Esophagus squamous epithelium (tissue), 5 donors: ENCODE data around the gene KCNMB2. TPM values are rescaled to one million over a fixed set of nuclear protein-coding genes. Genes with fewer than 3 reads are reported as not detected.

Experiments used
- DNase-seq: peaks from one replicate; lab custom pipeline; 2025; lab: John Stamatoyannopoulos, UW
- H3K27ac ChIP-seq, 4 donors: fragments of 200-600 bp; sonication (generic); one replicate each; pipeline ENCODE4 v1.5.1; 2016 to 2019; ENCODE audit warnings: mild to moderate bottlenecking in 1 of 4
- H3K27me3 ChIP-seq, 4 donors: fragments of 200-600 bp; sonication (generic); 1 replicate in 3 of 4; 2 replicates in 1 of 4; pipeline versions ENCODE4 v1.5.1 to v1.6.0; 2017 to 2021; ENCODE audit warnings: antibody characterized with exemption in 1 of 4
- H3K36me3 ChIP-seq, 3 donors: fragments of 200-600 bp; sonication (generic); one replicate each; pipeline ENCODE4 v1.5.1; 2016 to 2019
- H3K4me1 ChIP-seq, 3 donors: fragments of 200-600 bp; sonication (generic); one replicate each; pipeline ENCODE4 v1.5.1; 2017 to 2019
- H3K4me3 ChIP-seq, 4 donors: fragments of 200-600 bp; sonication (generic); 1 replicate in 3 of 4; 2 replicates in 1 of 4; pipeline ENCODE4 v1.5.1; 2016 to 2019; ENCODE audit warnings: mild to moderate bottlenecking in 2 of 4, moderate library complexity in 1 of 4
- H3K9me3 ChIP-seq, 3 donors: fragments of 200-600 bp; sonication (generic); one replicate each; pipeline ENCODE4 v1.5.1; 2016 to 2019
- CTCF ChIP-seq, 6 experiments: fragments of 450-650 bp in 4 of 6; fragments of 200-600 bp in 2 of 6; sonication (generic) in 2 of 6; IDR thresholded peaks; one replicate each; pipeline ENCODE4 v1.5.1; 2016 to 2019; ENCODE audit warnings: antibody characterized with exemption in 6 of 6, mild to moderate bottlenecking in 4 of 6, moderate library complexity in 4 of 6
- POLR2A ChIP-seq, 4 donors: fragments of 450-650 bp; IDR thresholded peaks; one replicate each; pipeline ENCODE4 v1.6.1; 2017; ENCODE audit warnings: antibody characterized with exemption in 4 of 4, mild to moderate bottlenecking in 4 of 4, moderate library complexity in 3 of 4
- WGBS, 2 donors: methylation state at CpG; one replicate each; pipeline ENCODE4 v1.1.5; 2018; 5-methylcytosine and 5-hydroxymethylcytosine counted together
- intact Hi-C: fragments of 100-400 bp; cut with DNase I; formaldehyde crosslinking; loops from one replicate; pipeline ENCODE4 v1.15.0; 2022
- total RNA-seq, 4 donors: library from RNA; depleted of rRNA; stranded (reverse); fragments of >200 nt; gene quantifications; one replicate each; pipeline ENCODE4 v1.1.0, GENCODE V29; 2016
- donor health status: DM: yes; HTN: yes; CAD: no.

The KCNMB2 gene
- total RNA-seq, 4 donors from 2014 or later: 0.19 TPM; not detected in 3

GRCh38 chr3:178752843-178753242 lies 216.6 kb downstream of the KCNMB2 start:
- Histone ChIP-seq H3K36me3 (no peaks in the 10 kb centered on the region), H3K27me3 (no peaks in the 10 kb centered on the region), H3K4me1 (no peaks in the 10 kb centered on the region), H3K9me3 (no peaks in the 10 kb centered on the region), H3K27ac (no peak overlapping the region), H3K4me3 (no peak overlapping the region)
- intact Hi-C loops: no loop called here
- no peak for DNase-seq
- no peak for TF ChIP-seq CTCF (IDR thresholded peaks at IDR 0.05)
- TF ChIP-seq POLR2A (IDR thresholded peaks at IDR 0.05): no peak
- WGBS, 2 donors: 88 to 89% methylated on average over 2 of the region's 2 CpGs

GRCh38 chr3:178754852-178755510 lies 218.7 kb downstream of the KCNMB2 start:
- DNase-seq: no peak
- no peak overlapping the region for H3K4me3 ChIP-seq
- no peaks in the 10 kb centered on the region for H3K9me3 ChIP-seq

GRCh38 chr3:178761024-178761423 lies 224.8 kb downstream of the KCNMB2 start:
- no peaks in the 10 kb centered on the region for H3K9me3 ChIP-seq
- no peak for DNase-seq
- H3K4me1 ChIP-seq: no peaks in the 10 kb centered on the region
- intact Hi-C loops: no loop called here
- no peaks in the 10 kb centered on the region for H3K36me3 ChIP-seq
- 68 to 87% methylated on average over 4 of the region's 4 CpGs for WGBS, 2 donors
- H3K4me3 ChIP-seq: no peak overlapping the region
- TF ChIP-seq CTCF (IDR thresholded peaks at IDR 0.05) (no peak), POLR2A (IDR thresholded peaks at IDR 0.05) (no peak)
- H3K27ac ChIP-seq: no peak overlapping the region
- H3K27me3 ChIP-seq: no peaks in the 10 kb centered on the region

More at GRCh38 chr3:178754852-178755510, 218.7 kb downstream of the KCNMB2 start:
- intact Hi-C loops: no loop called here
- H3K27me3 ChIP-seq: no peaks in the 10 kb centered on the region
- TF ChIP-seq CTCF (IDR thresholded peaks at IDR 0.05) (no peak), POLR2A (IDR thresholded peaks at IDR 0.05) (no peak)
- WGBS, 2 donors: 42 to 45% methylated on average over 3 to 4 of the region's 7 CpGs
- H3K4me1 ChIP-seq: no peaks in the 10 kb centered on the region
- no peaks in the 10 kb centered on the region for H3K36me3 ChIP-seq
- H3K27ac ChIP-seq: no peak overlapping the region

- 91 to 92% methylated on average over 3 of the region's 3 CpGs for WGBS, 2 donors
- H3K27ac ChIP-seq: no peak overlapping the region
- TF ChIP-seq CTCF (IDR thresholded peaks at IDR 0.05) (no peak), POLR2A (IDR thresholded peaks at IDR 0.05) (no peak)
These were observed 225.2 kb downstream of the KCNMB2 start for GRCh38 chr3:178761461-178761860.

GRCh38 chr3:178762385-178762784 lies 226.1 kb downstream of the KCNMB2 start:
- Histone ChIP-seq H3K9me3 (no peaks in the 10 kb centered on the region), H3K27ac (no peak overlapping the region), H3K27me3 (no peaks in the 10 kb centered on the region), H3K36me3 (no peaks in the 10 kb centered on the region), H3K4me3 (no peak overlapping the region), H3K4me1 (no peaks in the 10 kb centered on the region)
- 85 to 93% methylated on average over 1 of the region's 1 CpG for WGBS, 2 donors
- no peak for DNase-seq
- intact Hi-C loops: no loop called here
- TF ChIP-seq CTCF (IDR thresholded peaks at IDR 0.05) (no peak), POLR2A (IDR thresholded peaks at IDR 0.05) (no peak)

More at GRCh38 chr3:178761461-178761860, 225.2 kb downstream of the KCNMB2 start:
- no peaks in the 10 kb centered on the region for H3K4me1 ChIP-seq
- no peak for DNase-seq
- no peaks in the 10 kb centered on the region for H3K27me3 ChIP-seq
- no peaks in the 10 kb centered on the region for H3K36me3 ChIP-seq
- H3K4me3 ChIP-seq: no peak overlapping the region
- intact Hi-C loops: no loop called here
- H3K9me3 ChIP-seq: no peaks in the 10 kb centered on the region
